ENCODE results near the gene MT1F. TPM values are rescaled to one million over a fixed set of nuclear protein-coding genes. Genes with fewer than 3 reads are reported as not detected.

The MT1F gene
- total and polyA plus RNA-seq, 10 of the 15 experiments (the other 5 are each of a cell fraction or from before 2014, with no cell fraction given) = 0.28 to 2.5 (median 1.1) TPM; not detected in 1

DNA sequence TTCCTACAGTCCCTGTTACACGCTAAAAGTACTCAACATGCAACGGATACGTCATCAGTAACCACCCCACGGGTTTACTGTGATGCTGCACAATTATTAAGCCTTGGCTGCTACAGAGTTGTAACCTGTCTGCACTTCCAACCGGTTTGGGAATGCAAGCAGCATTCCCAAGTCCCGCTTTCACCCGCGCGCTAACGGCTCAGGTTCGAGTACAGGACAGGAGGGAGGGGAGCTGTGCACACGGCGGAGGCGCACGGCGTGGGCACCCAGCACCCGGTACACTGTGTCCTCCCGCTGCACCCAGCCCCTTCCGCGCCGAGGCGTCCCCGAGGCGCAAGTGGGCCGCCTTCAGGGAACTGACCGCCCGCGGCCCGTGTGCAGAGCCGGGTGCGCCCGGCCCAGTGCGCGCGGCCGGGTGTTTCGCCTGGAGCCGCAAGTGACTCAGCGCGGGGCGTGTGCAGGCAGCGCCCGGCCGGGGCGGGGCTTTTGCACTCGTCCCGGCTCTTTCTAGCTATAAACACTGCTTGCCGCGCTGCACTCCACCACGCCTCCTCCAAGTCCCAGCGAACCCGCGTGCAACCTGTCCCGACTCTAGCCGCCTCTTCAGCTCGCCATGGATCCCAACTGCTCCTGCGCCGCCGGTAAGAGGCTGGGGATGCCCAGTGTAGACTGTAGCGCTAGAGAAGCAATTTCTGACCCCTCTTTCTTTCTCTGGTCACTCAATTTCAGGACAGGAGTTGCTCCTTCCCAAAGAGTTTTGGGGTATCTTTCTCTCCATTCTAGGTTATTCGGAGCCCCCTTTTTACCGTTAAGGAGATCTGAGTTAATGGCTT is 49.5 kb upstream of the MT1F start, which contains the start of gene MT2A (continued):
- TF ChIP-seq, protein P1, sequence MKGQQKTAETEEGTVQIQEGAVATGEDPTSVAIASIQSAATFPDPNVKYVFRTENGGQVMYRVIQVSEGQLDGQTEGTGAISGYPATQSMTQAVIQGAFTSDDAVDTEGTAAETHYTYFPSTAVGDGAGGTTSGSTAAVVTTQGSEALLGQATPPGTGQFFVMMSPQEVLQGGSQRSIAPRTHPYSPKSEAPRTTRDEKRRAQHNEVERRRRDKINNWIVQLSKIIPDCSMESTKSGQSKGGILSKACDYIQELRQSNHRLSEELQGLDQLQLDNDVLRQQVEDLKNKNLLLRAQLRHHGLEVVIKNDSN (IDR thresholded peaks at IDR 0.05; ENCODE audit: borderline replicate concordance, extremely low read length, insufficient read depth, low read depth, low read length) = no peak
- TF ChIP-seq TCF3 (IDR thresholded peaks at IDR 0.05; ENCODE audit: borderline replicate concordance, insufficient read depth, low read depth, low read length) (0 out of 2 replicates have a peak, but pooled peaks have one; percentile 18), ZNF217 (IDR thresholded peaks at IDR 0.05) (peak; percentile 77; the same call in 1 of the 2 replicates), NFIC (IDR thresholded peaks at IDR 0.05; ENCODE audit: low read depth, low read length) (no peak), HDAC6 (IDR thresholded peaks at IDR 0.05; ENCODE audit: unreplicated experiment) (no peak)
- TF ChIP-seq, protein P2, sequence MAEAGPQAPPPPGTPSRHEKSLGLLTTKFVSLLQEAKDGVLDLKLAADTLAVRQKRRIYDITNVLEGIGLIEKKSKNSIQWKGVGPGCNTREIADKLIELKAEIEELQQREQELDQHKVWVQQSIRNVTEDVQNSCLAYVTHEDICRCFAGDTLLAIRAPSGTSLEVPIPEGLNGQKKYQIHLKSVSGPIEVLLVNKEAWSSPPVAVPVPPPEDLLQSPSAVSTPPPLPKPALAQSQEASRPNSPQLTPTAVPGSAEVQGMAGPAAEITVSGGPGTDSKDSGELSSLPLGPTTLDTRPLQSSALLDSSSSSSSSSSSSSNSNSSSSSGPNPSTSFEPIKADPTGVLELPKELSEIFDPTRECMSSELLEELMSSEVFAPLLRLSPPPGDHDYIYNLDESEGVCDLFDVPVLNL (IDR thresholded peaks at IDR 0.05; ENCODE audit: low read depth, low read length) = peak; percentile 71; the same call in 1 of the 2 replicates
- TF ChIP-seq, protein P3, sequence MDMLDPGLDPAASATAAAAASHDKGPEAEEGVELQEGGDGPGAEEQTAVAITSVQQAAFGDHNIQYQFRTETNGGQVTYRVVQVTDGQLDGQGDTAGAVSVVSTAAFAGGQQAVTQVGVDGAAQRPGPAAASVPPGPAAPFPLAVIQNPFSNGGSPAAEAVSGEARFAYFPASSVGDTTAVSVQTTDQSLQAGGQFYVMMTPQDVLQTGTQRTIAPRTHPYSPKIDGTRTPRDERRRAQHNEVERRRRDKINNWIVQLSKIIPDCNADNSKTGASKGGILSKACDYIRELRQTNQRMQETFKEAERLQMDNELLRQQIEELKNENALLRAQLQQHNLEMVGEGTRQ (IDR thresholded peaks at IDR 0.05; ENCODE audit: borderline replicate concordance, low read depth, low read length) = no peak

All from GM12878 (cell line).